Limb (tissue), 2 donors: ENCODE results near the gene GATA6.

Experiments used
- DNase-seq, 2 donors: peaks; one replicate each; pipeline ENCODE4 v3.0.0-alpha.2; 2016; ENCODE audit errors: extremely low spot score in 2 of 2

Gene GATA6

DNA sequence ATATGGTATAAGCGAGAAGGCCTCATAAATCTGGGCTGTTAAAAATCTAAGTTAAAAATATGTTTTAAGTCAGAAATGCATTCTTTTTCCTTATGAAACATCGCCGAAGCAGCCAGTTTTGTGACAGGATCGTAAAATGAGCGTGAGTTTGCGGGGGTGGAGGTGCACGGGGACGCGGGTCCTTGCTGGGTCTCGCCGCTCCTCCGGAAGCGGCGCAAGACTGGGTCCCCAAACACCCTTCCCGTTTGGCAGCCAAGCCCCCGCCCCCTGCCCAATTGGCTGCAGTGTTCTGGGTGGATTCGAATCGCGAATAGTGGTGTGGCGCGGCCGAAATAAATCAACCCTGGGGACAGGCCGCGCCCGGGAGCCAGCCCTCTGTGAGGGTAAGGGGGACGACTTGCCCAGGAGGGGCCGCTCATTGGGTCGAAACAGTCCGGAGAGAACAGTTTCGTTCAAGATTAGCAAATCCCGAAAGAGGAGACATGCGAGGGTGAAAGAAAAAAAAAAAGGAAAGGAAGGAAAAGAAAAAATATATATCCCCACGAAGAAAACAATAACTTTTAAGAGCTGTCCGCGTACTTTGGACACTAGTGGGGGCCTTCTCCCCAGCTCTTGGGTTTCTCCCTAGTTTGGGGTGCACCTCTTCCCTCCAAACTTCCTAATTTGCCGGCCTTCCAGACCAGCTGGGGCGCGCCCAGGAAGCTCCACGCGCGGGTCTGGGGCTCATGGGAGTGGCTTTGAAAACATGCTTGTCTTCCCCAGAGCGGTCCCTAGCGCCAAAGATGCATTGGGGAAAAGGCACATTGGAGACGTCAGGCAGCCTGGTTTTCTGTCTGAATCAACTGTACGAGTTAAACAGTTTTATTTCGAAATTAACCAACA, 3.1 kb upstream of the GATA6 start:
- DNase-seq: peak in 1 of 2 donors; percentile 58

DNA sequence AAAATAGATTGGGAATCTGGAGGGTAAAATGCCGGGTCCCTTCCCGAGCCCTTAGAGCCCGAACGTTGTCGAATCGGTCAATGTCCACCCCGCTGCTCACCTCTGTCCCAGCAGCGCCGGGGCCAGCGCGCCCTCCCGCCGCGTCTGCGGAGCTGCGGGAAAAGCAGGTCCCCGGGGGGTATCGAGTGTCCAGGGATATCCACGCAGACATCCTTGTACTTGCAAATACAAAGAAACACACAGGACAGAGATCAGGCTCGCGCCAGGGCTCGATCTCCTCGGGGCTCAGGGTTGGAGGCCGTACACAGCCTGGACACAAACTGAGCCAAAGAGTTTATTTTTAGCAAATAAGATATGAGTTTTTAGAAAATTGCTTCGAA, 2.3 kb upstream of the GATA6 start:
- peak in 1 of 2 donors; percentile 72 for DNase-seq

DNA sequence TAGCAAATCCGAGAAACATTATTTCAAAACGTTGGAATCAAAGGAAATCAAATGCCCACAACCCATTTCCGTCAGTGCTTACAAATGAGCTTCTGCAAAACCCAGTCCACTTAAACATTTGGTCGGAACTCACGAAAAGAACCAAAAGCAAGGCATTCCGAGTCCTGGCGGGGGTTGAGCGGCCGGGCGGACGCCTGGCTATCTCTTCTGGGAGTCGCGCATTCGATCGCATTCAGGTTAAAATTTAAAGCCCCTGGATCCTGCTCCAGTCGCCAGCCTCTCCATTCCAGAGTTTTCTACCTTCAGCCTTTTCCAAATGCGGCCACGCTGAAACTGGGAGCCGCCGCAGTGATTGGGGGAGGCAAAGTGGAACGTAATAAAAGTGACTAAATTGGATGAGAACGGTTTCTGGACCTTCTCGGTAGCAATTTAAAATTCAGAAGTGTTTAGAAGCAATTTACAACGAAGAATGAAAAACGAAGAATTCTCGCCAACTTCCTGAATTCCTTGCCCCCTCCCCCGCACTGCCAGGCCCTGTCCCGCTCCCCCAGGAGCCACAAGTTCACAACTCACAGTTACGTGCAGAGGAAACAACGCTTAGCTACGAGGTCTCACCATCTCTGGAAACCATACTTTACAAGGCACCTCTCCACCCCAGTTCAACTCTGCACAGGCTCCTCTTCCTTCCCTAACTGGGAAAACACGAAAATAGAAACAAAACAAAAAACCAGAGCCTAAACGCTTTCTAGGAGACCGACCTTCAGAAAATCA, 1.7 kb upstream of the GATA6 start:
- DNase-seq: peak in 1 of 2 donors; percentile 78

DNA sequence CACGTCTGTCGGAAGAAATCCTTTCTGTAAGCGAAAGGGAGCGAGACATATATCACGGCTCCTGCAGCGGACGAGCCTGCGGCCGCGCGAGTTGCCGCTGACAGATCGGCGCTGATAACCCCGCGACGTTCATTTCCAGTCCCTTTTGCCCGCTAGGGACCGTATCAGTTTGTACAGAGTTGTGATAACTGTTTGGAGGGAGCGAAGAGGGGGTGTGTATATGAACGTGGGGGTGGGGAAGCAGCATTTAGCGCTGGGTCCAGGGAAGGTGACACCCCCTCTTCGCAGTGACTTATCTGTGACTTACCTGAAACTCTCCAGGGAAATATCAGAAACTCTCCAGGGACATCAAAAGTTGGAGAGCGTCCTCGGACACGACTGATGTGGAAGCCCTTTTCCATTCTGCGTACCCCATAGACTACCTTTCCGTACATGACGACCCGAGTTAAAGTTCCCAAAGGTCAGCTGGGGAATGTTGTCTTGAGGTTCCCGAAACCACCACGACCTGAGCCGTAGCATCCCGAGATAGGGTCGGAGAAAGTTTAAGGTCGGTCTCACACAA, 948 bp upstream of the GATA6 start:
- no peak for DNase-seq

DNA sequence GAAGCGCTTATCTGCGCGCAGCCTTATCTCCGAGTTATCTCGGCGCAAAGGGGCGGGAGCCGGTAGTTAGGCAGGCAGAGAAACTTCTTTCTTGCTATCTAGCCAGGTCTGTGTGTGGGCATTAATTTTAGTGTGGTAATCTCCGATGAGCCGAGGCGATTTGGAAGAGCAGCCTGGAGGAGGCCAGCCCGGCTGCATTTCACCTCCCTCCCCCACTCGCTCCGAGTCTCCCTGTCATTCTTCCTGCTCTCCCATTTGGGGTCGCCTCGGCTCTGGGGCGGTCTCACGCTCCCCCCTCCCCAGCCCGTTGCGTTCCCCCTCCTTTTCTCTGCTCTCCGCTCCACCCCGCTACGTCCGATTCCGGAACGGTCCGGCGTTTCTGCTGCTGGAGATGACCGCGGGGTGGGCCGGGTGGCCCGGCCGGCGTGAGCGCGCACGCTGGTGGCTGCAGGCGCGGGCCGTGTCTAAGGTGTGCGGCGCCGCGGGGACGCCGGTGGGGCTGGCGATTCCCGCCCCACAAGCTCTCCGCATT, 566 bp downstream of the GATA6 start:
- DNase-seq: peak in 1 of 2 donors; percentile 68

DNA sequence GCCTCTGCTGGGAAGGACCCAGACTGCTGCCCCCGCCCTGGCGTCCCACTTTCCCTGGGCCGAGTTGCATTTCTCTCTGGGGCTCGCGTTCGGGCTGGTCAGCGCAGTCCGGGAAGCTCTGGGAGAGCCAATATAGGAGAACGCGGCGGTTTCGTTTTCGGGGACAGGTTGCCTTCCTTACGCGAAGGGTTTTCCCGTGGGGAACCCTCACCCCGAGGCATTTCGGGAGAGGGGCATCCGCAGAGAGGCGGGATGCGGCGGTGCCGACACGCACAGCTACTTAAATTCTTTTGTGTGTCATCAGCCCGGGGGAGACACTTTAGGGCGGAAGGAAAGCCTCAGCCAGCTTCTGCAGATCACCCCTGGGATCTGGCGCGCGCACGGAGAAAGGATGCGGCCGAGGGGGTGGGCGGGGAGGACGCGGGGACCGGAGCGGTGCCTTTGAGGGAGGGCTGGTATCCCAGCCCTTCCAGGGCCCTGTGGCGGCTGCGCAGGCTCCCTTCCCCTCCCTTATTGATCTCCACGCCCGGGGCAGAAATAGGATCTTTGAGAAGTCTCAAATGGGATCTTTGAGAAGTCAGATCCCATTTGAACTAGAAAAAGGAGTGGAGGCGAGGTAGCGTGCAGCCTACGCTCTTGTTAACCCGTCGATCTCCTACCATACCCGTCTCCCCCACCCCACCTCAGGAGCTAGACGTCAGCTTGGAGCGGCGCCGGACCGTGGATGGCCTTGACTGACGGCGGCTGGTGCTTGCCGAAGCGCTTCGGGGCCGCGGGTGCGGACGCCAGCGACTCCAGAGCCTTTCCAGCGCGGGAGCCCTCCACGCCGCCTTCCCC, 1.2 kb downstream of the GATA6 start:
- peak in 1 of 2 donors; percentile 62 for DNase-seq

DNA sequence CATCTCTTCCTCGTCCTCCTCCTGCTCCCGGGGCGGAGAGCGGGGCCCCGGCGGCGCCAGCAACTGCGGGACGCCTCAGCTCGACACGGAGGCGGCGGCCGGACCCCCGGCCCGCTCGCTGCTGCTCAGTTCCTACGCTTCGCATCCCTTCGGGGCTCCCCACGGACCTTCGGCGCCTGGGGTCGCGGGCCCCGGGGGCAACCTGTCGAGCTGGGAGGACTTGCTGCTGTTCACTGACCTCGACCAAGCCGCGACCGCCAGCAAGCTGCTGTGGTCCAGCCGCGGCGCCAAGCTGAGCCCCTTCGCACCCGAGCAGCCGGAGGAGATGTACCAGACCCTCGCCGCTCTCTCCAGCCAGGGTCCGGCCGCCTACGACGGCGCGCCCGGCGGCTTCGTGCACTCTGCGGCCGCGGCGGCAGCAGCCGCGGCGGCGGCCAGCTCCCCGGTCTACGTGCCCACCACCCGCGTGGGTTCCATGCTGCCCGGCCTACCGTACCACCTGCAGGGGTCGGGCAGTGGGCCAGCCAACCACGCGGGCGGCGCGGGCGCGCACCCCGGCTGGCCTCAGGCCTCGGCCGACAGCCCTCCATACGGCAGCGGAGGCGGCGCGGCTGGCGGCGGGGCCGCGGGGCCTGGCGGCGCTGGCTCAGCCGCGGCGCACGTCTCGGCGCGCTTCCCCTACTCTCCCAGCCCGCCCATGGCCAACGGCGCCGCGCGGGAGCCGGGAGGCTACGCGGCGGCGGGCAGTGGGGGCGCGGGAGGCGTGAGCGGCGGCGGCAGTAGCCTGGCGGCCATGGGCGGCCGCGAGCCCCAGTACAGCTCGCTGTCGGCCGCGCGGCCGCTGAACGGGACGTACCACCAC, 2.1 kb downstream of the GATA6 start:
- DNase-seq: peak in 1 of 2 donors; percentile 50

DNA sequence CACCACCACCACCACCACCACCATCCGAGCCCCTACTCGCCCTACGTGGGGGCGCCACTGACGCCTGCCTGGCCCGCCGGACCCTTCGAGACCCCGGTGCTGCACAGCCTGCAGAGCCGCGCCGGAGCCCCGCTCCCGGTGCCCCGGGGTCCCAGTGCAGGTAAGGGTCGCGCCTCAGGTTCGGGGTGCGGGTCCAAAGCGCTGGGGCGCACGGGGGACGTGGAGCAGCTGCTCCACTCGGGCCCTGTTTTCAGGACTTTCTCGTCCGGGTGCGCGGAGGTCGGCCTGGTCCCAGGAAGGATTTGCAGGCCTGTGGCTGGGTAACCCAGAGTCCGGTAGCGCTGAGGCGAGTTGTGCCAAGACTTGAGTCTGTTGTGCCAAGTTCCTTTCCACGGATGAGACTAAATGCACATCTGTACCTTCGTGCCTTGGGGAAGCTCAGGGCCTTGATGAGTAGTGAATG, 2.8 kb downstream of the GATA6 start:
- peak in 1 of 2 donors; percentile 38 for DNase-seq

DNA sequence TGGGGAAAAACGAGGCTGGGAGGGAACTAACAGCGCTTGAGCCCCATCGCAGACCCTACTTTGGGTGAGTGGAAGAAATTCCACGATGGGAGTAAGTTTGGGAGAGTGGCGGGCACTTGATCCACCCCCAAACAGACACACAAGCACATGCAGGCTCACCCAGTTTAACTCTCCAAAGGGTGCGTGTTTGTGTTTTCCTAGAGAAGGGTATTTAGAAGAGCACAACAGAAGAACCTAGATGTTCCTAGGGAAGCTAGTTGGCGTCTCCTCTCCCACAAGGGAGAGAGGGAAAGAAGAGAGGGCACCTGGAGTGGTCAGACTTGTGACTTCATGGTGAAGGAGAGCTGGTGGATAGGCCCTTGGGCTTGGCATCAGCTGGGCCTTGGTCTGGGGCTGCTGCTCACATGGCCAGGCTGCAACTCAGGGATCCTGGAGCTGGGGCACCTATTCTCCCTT, 3.2 kb downstream of the GATA6 start:
- DNase-seq: no peak

DNA sequence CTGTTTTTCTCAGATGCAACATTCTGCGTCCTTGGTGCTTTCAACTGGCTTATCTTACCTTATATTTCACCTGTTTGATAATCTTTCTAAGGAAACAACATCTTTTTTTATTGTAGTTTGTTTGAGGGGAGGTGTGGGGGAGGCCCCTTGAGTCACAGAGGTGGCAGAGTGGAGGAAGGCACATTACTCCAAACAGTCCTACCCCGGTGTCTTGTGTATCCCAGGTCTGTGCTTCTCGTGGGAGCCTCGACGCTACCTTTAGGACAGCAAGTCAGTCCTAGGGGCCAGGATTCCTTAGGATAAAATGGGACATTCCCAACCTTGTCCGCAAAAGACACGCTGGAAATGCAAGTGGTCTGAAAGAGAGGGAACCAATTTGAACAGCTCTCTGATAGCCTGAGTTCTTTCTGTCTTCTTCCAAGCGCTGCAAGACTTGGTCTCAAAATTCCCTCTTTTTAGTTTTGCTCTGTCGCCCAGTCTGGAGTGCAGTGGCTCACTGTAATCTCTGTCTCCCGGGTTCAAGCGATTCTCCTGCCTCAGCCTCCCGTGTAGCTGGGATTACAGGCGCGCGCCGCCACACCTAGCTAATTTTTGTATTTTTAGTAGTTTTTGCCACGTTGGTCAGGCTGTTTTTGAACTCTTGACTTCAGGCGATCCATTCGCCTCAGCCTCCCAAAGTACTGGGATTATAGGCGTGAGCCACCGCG, 4.0 kb downstream of the GATA6 start:
- DNase-seq: no peak

DNA sequence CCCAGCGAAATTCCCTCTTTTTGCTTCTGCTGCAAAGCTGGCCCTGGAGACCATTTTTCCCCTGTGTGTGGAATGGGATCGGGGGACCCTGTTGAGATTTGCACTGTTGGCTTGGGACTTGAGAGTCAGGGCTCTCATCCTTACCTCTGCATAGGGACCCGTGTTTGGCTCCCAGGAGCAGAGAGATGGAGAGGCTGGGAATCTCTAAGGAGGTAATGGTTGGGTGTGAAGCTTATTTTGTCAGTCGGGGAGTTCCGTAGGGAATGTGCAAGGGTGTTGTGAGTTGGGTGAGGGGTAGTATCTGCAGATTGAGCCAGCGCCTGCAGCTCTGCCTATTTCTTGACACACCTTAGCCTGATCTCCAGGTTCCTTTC, 4.5 kb downstream of the GATA6 start:
- no peak for DNase-seq

DNA sequence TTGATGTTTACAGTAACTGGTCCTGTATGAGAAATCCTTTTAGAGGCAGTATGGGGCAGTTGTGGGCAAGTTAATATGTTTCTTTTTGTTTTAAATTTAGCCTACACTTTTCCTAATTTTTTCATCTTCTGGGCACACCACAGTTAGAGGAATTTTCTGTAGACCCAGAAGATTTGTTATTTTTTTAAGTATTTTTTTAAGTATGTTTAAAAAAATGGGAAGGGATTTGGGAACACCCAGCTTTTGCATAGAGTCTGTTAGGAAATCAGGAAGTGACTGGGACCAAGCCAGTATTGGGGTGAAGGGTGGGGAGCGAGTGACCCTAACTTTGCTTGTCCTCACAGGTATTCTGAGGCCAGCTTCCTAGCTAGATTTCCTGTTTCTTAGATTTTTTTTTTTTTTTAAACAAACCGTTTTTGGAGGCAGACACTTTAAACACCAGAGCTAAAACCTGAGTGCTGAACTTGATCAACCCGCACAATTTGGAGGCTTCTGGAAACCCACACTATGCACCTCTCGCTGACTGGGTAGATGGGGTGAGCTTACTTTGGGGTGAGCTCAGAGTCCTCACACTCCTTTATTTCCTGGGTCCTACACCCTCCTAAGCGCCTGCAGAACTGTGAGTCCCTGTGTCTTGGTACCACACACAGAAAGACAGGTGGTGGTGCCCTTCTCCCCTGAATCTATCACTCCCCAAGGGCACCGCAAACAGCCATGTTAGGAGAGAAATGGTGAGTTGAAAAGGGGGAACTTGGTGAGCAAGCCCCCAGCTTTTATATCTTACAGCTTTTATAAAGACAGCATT, 5.2 kb downstream of the GATA6 start:
- no peak for DNase-seq

DNA sequence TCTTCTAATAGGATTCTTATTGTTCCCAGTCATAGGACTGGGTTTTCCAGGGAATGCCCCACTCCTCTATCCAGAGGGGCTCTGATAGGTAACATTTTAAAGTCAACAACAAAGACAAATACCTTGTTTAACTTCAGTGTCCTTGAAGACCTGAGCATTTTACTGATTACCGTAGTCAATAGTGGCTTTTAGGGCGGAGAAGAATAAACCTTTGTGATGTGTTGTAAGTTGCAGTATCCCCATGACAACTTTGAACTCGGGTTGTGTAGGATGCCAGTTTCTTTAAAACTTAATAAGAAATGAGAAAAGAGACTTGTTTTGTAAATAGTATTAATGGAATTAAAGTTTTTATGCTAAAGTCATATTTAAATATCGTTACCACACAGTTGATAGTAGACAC, 6.0 kb downstream of the GATA6 start:
- no peak for DNase-seq

DNA sequence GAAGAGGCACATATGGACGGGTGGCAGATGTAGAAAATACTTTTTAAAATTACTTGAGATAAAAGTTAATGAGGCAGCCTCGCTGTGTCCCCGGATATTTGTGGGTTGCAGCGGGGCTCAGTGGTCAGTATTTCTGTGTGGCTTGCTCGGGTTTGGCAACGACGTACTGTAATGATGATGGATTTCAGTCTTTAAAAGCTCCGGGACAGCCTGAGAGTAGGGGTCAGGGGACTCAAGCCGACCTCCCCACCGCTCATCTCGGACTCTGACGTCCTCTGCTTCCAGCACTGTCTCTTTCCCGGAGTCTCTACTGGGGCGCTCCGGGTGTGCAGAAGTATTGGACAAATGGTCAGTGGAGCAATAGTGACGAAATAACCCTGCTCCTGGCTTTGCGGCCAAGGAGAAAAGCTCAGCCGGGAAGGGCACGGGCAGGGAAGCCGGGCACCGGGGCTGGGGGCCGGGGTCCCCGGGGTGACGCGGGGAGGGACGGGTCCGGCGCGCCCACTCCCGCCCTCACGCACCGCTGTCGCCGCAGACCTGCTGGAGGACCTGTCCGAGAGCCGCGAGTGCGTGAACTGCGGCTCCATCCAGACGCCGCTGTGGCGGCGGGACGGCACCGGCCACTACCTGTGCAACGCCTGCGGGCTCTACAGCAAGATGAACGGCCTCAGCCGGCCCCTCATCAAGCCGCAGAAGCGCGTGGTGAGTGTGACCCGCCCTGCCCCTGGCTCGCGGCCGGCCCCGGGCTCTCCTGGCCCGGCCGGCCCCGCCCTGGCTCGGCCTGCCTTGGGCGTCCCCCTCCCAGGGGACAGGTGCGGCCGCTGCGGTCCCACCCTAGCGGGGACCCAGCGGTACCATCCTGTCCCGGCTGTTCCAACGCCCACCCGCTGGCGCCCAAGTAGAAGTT, 7.3 kb downstream of the GATA6 start:
- no peak for DNase-seq

DNA sequence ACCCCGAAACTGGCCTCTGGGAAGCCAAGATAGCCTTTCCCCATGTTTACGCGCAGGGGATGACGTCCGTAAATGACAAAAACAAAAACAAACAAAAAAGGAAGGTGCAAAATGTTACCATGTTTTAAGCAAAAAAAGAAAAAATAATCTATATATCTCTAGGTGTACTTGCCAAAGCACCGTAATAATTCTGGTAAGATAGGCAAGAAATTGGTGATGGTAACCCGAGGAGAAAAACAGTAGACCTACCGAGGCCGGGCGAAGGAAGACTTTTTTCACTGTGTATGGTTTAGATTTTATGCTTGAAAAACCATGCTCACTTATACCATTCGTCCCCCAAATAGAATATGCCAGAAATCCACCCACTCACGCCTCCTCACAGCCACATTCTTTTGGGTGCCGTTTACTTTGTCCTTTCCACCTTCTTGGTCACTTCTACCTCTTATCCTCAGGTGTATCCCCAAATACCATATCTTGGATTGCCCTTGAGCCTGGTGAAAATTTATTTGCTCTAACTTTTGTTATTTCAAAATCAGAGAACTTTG, 8.0 kb downstream of the GATA6 start:
- no peak for DNase-seq

DNA sequence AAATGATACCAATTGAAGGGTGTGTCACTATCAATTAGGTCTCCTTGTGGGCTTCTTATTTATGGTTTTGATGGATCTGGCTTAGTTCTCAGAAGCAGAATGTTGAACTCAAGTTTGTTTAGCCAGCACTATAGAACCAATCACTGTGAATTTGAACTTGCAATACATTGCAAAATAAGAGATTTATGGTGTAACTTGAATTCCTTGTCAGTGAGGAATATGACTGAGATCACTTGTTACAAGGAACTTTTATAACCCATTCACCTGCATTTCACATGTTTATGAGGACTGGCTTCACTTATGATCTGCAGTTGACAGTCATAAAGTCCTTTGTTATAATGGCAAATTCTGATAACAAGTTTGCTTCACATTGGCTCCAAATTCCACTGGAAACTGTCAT, 9.8 kb downstream of the GATA6 start:
- DNase-seq: no peak

DNA sequence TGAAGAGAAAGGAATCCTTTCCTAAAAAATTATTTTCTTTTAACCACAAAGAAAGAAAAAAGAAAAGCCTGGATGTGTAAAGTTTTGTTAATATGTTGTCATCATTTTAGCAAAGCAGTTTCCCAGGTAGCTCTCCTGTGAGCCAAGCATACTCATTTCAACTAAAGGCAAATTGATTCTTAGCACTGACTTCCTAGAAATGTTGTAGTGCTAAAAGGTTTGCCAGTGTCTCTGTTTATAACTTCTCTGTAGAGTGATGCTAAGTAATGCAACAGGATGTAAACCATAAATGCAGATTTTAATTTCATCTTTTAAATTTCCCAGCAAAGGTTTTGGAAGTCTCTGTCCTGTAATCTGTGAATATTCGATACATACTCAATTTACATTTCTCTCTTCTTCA, 10.2 kb downstream of the GATA6 start:
- no peak for DNase-seq
